HG03571 (cell line): ENCODE results near the gene PRND.

Experiments used
- ATAC-seq: cut with Tn5 transposase; IDR thresholded peaks from one replicate; pipeline ENCODE4 v1.9.1; 2021; ENCODE audit not compliant: unreplicated experiment

Gene PRND

GRCh38 chr20:4775322-4776078 is 53.8 kb downstream of the PRND start:
- no peak for ATAC-seq

GRCh38 chr20:4776079-4776630 is 54.4 kb downstream of the PRND start:
- ATAC-seq, result no peak
